ENCODE results near the gene ADIRF. TPM values are rescaled to one million over a fixed set of nuclear protein-coding genes. Genes with fewer than 3 reads are reported as not detected.

The ADIRF gene
- total and polyA plus RNA-seq, 9 of the 15 experiments (the other 6 are each of a cell fraction or from before 2014, with no cell fraction given), result 0.08 TPM; not detected in 8

GRCh38 chr10:86962136-86962980 is 5.9 kb upstream of the ADIRF start:
- ATAC-seq (no peak), FAIRE-seq (no peak), DNase-seq (ENCODE audit: extremely low read depth in 1 of 4, low spot score in 3 of 4) (no peak)
- ChIA-PET POLR2A (interaction anchor here (0.6 kb wide), 1 partner anchor 151 kb away, joined by 4 read pairs; no protein-coding TSS in a partner anchor), CTCF (ENCODE audit: low intra/inter-chr PET ratio) (interaction anchor here (4.5 kb wide), 1 partner anchor 23 kb away, joined by 28 read pairs; no protein-coding TSS in a partner anchor)
- no peaks in the 10 kb centered on the region for H4K20me1 ChIP-seq (replicated peaks; ENCODE audit: control insufficient read depth, insufficient read depth, low read length)
- H3K9ac ChIP-seq (ENCODE audit: insufficient read depth in 1 of 2, low read depth in 2 of 2, low read length in 2 of 2), result peak overlapping the region in 1 of 2 experiments; percentile 54; a peak in 2 of 4 replicates
- H3K36me3 ChIP-seq (ENCODE audit: control insufficient read depth, insufficient read depth, low read length), result peaks cover 4% of the 10 kb centered on the region; the same call in 2 of the 3 replicates
- H3K4me1 ChIP-seq (replicated peaks in 1 of 2; ENCODE audit: control insufficient read depth in 2 of 2, insufficient read depth in 2 of 2, low read length in 2 of 2), result peaks cover 42 to 71% of the 10 kb centered on the region in 2 experiments
- BruUV-seq (replicated peaks), result no TSS peak
- WGBS (ENCODE audit: insufficient coverage, low coverage, missing lambda C conversion rate), result 81% methylated on average over 5 of the region's 7 CpGs
- no peak overlapping the region for H3K27ac ChIP-seq (ENCODE audit: extremely low read depth, low read depth, low read length)
- in situ Hi-C loops (cut with MboI), result no loop called here
- no peak overlapping the region for H3K4me3 ChIP-seq
- no peak overlapping the region for H2AFZ ChIP-seq (ENCODE audit: low read depth, low read length)
- no peaks in the 10 kb centered on the region for H3K27me3 ChIP-seq (ENCODE audit: control insufficient read depth in 2 of 2, insufficient read depth in 2 of 2, low read length in 2 of 2)
- H3K4me2 ChIP-seq (ENCODE audit: insufficient read depth, low read length), result no peak overlapping the region
- intact Hi-C loops (cut with micrococcal nuclease), result no loop called here
- H3K9me1 ChIP-seq (ENCODE audit: control insufficient read depth, insufficient read depth, low read length), result no peaks in the 10 kb centered on the region
- peaks cover 17% of the 10 kb centered on the region; the same call in 2 of the 3 replicates for H3K79me2 ChIP-seq (ENCODE audit: control insufficient read depth, insufficient read depth, low read length)
- H3K9me3 ChIP-seq (replicated peaks; ENCODE audit: control insufficient read depth, insufficient read depth, low read depth, low read length), result no peaks in the 10 kb centered on the region
- TF ChIP-seq CTCFL (IDR thresholded peaks at IDR 0.05; ENCODE audit: borderline replicate concordance, insufficient read depth, low read depth, low read length, poor library complexity, severe bottlenecking) (no peak), ESRRB (CRISPR knock-in tag; IDR thresholded peaks at IDR 0.05; ENCODE audit: borderline replicate concordance) (no peak), ZNF3 (CRISPR knock-in tag; IDR thresholded peaks at IDR 0.05) (no peak), SPI1 (IDR thresholded peaks at IDR 0.05; ENCODE audit: borderline replicate concordance, low read depth, low read length) (peak; percentile 81), ETV1 (tag; conservative IDR thresholded peaks at IDR 0.05; ENCODE audit: low read depth) (no peak), E2F3 (CRISPR knock-in tag; IDR thresholded peaks at IDR 0.05) (no peak), PHF21A (IDR thresholded peaks at IDR 0.05; ENCODE audit: borderline replicate concordance, low read depth) (no peak)

All from K562 (cell line).